ENCODE data around the gene OR8J1. TPM values are rescaled to one million over a fixed set of nuclear protein-coding genes. Genes with fewer than 3 reads are reported as not detected.

Gene OR8J1
- total RNA-seq, 2 donors from 2014 or later: not detected

- no peak for DNase-seq
- intact Hi-C loops (cut with DNase I): no loop called here
- no peak for TF ChIP-seq POLR2A (IDR thresholded peaks at IDR 0.05)
- TF ChIP-seq CTCF (IDR thresholded peaks at IDR 0.05): no peak
- Histone ChIP-seq H3K36me3 (replicated peaks in 1 of 2; ENCODE audit: insufficient read depth in 1 of 2, low read depth in 2 of 2) (no peaks in the 10 kb centered on the region), H3K4me3 (no peak overlapping the region), H3K9me3 (no peaks in the 10 kb centered on the region), H3K27me3 (no peaks in the 10 kb centered on the region), H3K27ac (no peak overlapping the region), H3K4me1 (no peaks in the 10 kb centered on the region)
- WGBS, 2 donors: 53 to 70% methylated on average over 3 of the region's 3 CpGs
- ATAC-seq: no peak
Measured at GRCh38 chr11:56333156-56333555, 20.9 kb upstream of the OR8J1 start.

GRCh38 chr11:56340289-56340688 lies 13.8 kb upstream of the OR8J1 start:
- DNase-seq (no peak), ATAC-seq (no peak)
- no peak overlapping the region for H3K4me3 ChIP-seq
- no peaks in the 10 kb centered on the region for H3K9me3 ChIP-seq
- intact Hi-C loops (cut with DNase I): no loop called here
- no peaks in the 10 kb centered on the region for H3K4me1 ChIP-seq
- no peaks in the 10 kb centered on the region for H3K36me3 ChIP-seq (replicated peaks in 1 of 2; ENCODE audit: insufficient read depth in 1 of 2, low read depth in 2 of 2)
- no peaks in the 10 kb centered on the region for H3K27me3 ChIP-seq
- TF ChIP-seq POLR2A (IDR thresholded peaks at IDR 0.05): no peak
- no peak for TF ChIP-seq CTCF (IDR thresholded peaks at IDR 0.05)
- H3K27ac ChIP-seq: no peak overlapping the region

GRCh38 chr11:56345739-56346138 lies 8.4 kb upstream of the OR8J1 start, which contains the start of gene OR8K1:
Gene OR8K1, plus strand, starts transcription at chr11:56346039. Its CDS starts 0 bp downstream, at chr11:56346039.
- Histone ChIP-seq H3K4me3 (no peak within 1 kb of the TSS), H3K9me3 (no peaks in the 10 kb centered on the region), H3K27me3 (no peaks in the 10 kb centered on the region), H3K4me1 (no peaks in the 10 kb centered on the region), H3K27ac (no peak within 1 kb of the TSS), H3K36me3 (replicated peaks in 1 of 2; ENCODE audit: insufficient read depth in 1 of 2, low read depth in 2 of 2) (no peaks in the 10 kb centered on the region)
- no peak for TF ChIP-seq POLR2A (IDR thresholded peaks at IDR 0.05)
- no peak for TF ChIP-seq CTCF (IDR thresholded peaks at IDR 0.05)
- WGBS, 2 donors: 67 to 78% methylated on average over 1 of the region's 1 CpG
- intact Hi-C loops (cut with DNase I): no loop called here
- ATAC-seq: no peak
- DNase-seq: no peak

GRCh38 chr11:56375324-56375723 lies 21.2 kb downstream of the OR8J1 start, which contains the start of gene OR8U1:
Gene OR8U1, plus strand, starts transcription at chr11:56375624. Its CDS starts 0 bp downstream, at chr11:56375624.
- H3K4me3 ChIP-seq: no peak within 1 kb of the TSS
- WGBS, 2 donors: 62 to 64% methylated on average over 2 of the region's 2 CpGs
- TF ChIP-seq CTCF (IDR thresholded peaks at IDR 0.05) (no peak), POLR2A (IDR thresholded peaks at IDR 0.05) (no peak)
- no peaks in the 10 kb centered on the region for H3K36me3 ChIP-seq (replicated peaks in 1 of 2; ENCODE audit: insufficient read depth in 1 of 2, low read depth in 2 of 2)
- H3K4me1 ChIP-seq: no peaks in the 10 kb centered on the region
- ATAC-seq (no peak), DNase-seq (no peak)
- intact Hi-C loops (cut with DNase I): no loop called here
- H3K27me3 ChIP-seq: no peaks in the 10 kb centered on the region
- H3K27ac ChIP-seq: no peak within 1 kb of the TSS
- no peaks in the 10 kb centered on the region for H3K9me3 ChIP-seq

GRCh38 chr11:56380120-56380519 lies 26.0 kb downstream of the OR8J1 start:
- intact Hi-C loops (cut with DNase I): no loop called here
- DNase-seq (no peak), ATAC-seq (no peak)
- Histone ChIP-seq H3K4me3 (no peak overlapping the region), H3K36me3 (replicated peaks in 1 of 2; ENCODE audit: insufficient read depth in 1 of 2, low read depth in 2 of 2) (no peaks in the 10 kb centered on the region), H3K27me3 (no peaks in the 10 kb centered on the region), H3K9me3 (no peaks in the 10 kb centered on the region), H3K4me1 (no peaks in the 10 kb centered on the region), H3K27ac (no peak overlapping the region)
- no peak for TF ChIP-seq CTCF (IDR thresholded peaks at IDR 0.05)
- TF ChIP-seq POLR2A (IDR thresholded peaks at IDR 0.05): no peak
- WGBS, 2 donors: 54 to 61% methylated on average over 2 of the region's 2 CpGs
